CD4-positive, alpha-beta T cell treated with Interleukin-21 for 1 hour (primary cell): Measurements from ENCODE around the gene RPIA.
"Not testable (repeated sequence)": the region's sequence is repeated elsewhere in the genome, so short reads cannot be mapped to it uniquely, and the experiment has no call there.

Experiments
- DNase-seq: peaks from one replicate; pipeline ENCODE4 v3.0.0-alpha.2; 2020

RPIA gene

DNA sequence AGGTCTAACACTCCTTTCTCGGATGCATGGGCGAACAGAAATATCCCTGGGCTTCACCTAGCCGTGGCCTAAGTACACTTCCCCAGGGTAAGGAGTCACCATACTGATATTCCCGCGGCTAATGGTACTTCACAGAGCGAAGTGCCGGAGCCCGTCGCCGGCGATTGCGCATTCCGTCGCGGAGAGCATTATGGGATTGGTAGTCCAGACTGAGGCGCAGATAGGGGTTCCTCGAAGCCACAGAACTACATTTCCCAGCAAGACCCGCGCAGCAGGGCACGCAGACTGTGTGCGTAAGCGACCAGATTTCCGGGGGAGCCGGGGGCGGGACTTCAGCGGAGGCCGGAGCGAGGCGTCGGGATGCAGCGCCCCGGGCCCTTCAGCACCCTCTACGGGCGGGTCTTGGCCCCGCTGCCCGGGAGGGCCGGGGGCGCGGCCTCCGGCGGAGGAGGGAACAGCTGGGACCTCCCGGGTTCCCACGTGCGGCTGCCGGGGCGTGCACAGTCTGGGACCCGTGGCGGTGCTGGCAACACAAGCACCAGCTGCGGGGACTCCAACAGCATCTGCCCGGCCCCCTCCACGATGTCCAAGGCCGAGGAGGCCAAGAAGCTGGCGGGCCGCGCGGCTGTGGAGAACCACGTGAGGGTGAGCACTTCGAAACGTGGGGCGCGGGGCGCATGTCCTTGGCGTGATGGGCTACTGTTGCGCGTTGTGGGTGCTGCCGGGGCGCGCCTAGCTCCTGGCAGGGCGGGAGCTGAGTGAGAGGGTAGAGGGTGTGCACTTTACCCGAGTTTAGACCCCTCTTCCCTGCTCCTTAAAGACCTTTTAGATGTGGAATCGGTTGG is at the start of gene RPIA:
Gene RPIA, plus strand, starts transcription at position 335 of the 845 bp plus-strand sequence. Its CDS starts 26 bp downstream, at position 361.
- DNase-seq = peak; percentile 99

DNA sequence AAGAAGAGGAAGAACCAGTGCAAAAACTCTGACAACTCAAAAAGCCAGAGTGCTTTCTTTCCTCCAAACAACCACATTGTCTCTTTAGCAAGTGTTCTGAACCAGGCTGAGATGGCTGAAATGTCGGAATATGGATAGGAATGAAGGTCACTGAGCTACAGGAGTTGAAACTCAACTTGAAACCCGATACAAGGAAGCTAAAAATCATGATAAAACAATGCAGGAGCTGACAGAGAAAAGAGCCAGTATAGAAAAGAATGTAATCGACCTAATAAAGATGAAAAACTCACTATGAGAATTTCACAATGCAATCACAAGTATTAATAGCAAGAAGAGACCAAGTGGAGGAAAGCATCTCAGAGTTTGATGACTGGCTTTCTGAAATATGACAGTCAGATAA is 49.2 kb upstream of the RPIA start:
- no peak for DNase-seq

DNA sequence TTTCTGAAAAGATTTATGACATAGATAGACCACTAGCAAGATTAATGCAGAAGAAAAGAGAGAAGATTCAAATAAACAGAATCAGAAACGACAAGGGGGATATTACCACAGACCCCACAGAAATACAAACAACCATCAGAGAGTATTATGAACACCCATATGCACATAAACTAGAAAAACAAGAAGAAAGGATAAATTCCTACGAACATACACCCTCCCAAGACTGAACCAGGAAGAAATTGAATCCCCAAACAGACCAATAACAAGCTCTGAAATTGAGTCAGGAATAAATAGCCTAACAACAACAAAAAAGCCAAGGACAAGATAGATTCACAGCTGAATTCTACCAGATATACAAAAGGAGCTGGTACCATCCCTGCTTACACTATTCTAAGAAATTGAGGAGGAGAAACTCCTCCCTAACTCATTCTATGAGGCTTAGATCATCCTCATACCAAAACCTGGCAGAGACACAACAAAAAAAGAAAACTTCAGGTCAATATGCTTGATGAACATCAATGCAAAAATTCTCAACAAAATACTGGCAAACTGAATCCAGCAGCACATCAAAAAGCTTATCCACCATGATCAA is 46.1 kb upstream of the RPIA start:
- DNase-seq = not testable (repeated sequence)

DNA sequence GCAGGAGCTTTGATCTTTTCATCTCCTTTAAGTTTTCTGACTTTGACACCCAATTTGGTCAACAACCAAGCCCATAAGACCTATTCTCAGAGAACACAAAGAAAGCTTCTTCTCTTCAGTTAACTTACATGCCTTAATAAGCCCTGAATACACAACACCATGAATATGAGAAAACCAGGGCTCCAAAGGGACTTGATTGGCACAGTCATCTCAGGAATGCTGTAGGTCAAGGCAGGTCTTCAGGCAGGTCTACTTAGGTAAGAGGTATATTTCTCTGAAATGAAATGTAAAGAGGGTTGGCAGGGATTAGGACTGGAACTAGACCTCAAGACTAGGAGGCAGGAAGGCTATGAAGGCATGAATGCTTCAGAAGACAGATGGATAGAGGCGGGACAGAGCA is 39.8 kb upstream of the RPIA start:
- no peak for DNase-seq

DNA sequence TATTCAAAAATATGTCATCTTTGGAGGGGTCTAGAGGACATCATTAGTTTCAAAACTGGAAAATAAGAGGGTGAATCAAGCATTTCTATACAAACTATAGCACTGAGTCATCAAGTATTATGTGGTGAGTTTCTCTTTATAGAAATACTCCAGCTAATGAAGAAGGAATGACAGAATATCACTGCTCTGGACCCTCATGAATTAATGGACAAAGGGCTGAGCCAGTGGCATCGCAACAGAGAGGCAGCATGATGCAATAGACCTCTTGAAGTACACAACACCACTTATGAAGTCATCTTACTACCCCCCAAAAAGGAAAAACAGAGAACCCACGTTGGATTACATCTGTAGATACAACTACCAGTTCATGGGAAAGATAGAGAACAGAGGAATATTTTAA is 36.8 kb upstream of the RPIA start:
- DNase-seq = no peak

DNA sequence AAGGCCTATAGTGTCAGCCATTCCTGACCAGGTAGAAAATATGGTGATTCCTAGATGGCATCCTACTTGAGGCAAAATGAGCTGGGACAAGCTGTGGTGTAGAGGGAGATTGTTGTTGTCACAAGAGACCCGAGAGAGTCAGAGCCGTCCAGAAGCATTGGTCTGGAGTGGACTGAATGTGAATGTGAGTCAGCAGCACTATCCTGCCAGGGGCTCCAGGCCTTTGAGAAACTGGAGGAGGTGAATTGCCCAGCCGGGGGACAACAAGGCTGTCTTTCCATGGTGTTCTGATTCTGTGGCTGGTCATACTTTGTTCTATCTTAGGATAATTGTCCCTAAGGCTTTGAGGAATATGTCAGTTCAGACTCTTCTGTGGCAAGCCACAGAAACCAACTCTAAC is 34.8 kb upstream of the RPIA start:
- DNase-seq = no peak

DNA sequence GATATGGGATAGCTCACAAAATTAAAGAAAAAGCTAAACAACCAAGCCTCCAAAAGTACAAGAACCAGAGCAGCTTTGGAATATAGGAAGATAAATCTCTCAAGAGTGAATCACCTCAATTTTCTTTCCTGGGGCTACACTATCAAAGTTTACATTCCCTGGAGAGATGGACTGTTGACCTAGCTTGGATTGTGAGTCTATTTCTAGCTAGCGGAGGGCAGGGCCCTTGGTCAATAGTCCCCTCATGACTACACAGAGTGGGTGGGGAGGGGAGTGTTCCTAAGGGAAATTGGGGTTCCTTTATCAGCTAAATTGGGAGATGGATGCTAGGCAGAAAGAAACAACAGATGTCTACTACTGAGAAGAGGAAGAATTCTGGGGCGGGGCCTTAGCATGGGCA is 34.3 kb upstream of the RPIA start:
- no peak for DNase-seq

DNA sequence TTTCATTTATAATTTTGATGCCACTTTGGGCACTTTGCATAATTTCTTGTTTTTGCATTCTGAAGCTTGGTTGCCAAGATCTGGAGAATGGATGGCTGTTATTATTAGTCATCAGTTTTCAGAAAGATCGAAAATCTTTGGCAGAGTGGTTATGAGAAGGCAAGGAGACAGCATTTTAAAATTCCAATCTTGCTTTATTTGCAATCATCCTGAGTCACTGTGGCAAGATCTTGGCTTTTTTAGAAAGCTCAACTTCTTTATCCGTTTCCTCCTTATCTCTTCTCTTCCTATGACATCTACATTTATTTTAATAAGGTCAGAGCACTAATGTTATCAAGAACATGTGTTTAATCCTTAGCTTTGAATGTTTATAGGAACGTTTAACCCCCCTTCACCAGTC is 33.1 kb upstream of the RPIA start:
- DNase-seq = no peak

DNA sequence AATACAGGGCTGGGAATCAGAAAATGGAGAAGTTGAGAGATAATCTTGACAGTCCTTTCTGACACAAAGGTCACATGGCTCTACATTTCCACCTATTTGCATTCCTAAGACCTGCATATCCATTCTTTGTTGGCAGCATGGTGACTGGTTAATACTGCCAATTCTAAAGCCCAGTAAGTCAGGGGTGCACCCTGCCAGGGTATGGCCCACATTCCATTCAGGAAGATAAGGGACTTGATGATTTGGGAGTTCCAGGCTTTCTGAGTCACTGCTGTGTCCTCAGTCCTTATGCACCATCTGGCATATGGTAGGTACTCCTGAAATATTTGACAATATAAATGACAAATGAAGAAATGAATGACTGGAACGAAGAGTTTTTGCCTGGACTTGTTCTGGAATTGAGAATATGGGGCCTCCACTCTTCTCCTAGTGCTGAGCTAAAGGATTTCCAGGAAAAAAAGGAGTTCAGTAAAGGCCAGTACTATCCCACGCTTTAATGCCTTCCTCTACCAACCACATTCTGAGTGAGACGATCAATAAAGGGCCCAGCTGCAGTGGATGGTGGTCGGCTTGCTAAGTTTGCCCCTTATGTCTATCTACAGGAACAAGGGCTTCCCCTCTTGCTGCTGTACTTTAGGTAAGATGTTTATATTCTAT is 32.5 kb upstream of the RPIA start:
- DNase-seq = no peak

DNA sequence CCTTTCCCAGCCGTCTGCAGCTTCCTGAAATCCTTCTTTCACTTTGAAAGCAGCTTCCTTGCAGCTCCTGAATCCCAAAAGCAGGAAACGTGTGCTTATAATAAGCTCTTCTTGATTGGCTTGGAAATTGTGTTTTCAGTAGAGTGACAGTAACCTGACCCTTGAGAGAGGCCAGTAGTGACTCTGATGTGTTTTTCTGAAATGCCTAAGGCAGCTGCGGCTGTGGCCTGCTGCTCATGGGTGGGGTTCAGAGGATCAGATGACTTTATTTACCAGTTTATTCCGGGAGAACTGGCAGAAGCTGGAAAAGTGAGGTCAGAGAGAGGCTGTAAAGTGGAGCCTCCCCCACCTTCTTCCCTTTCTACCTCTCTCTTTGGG is 31.9 kb upstream of the RPIA start:
- no peak for DNase-seq

DNA sequence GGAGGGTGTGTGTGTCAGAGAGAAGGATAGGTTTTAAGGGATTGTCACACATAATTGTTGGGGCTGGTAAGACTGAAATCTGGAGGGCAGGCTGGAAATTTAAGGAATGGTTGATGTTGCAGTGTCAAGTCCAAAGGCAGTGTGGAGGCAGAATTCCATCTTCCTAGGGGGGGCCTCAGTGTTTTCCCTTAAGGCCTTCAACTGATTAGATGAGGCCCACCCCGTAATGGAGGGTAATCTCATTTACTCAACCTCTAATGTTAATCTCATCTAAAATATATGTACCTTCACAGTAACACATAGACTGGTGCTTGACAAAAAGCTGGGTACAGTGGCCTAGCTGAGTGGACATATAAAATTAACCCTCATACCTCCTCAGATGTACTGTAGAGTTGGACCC is 30.9 kb upstream of the RPIA start:
- no peak for DNase-seq

DNA sequence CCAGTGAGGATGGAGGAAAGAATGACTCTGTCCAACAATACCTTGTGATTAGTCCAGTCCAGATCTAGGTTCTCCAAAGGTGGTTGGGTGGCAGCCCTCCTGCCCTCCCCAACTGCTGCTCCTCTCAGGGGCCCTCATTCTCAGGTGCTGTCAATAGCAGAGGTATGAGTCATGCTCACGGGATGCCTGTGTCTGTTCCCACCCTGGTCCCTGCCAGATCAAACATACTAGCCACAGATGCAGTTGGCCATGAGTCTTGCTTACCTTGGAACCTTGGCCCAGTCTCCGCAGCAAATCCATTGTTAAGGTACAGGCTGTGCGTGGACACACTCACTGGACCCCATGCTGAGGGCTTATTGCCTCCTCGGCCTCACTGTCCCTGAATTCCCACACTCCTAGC is 24.9 kb upstream of the RPIA start:
- no peak for DNase-seq

DNA sequence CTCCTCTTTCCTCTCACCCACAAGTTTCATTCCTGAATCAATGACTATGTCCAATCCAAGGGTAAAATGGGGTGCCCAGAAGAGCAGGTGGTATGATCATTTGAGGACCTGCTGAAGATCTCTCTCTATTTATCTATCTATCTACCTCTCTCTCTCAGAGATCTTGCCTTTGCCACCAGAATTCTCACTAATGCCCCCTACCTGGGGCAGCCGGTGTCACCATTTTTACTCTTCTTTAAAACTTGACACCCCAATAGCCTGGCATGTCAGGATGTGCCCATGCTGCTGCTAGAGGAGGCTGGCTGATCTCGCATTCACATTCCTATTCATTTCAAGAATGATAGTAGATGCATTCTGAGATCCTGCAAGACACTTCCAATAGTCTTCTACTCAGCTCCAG is 24.3 kb upstream of the RPIA start:
- DNase-seq = no peak

DNA sequence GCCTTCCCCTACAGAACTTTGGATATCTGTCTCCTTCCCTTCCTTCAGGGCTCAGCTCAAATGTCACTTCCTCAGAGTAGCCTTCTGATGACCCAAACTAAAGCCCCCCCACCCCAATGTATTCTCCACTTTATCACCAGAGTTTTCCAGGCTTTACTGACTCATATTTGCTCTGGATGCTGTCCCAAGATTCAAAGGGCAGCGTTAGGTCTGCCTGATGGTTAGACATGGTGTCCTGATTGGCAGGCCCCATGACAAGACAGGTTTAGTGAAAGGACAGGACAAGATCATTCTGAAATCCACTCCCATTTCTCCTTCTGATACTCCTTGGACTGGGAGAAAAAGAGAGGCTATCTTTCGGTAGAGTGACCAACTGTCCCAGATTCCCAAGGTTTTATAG is 22.6 kb upstream of the RPIA start:
- DNase-seq = no peak

DNA sequence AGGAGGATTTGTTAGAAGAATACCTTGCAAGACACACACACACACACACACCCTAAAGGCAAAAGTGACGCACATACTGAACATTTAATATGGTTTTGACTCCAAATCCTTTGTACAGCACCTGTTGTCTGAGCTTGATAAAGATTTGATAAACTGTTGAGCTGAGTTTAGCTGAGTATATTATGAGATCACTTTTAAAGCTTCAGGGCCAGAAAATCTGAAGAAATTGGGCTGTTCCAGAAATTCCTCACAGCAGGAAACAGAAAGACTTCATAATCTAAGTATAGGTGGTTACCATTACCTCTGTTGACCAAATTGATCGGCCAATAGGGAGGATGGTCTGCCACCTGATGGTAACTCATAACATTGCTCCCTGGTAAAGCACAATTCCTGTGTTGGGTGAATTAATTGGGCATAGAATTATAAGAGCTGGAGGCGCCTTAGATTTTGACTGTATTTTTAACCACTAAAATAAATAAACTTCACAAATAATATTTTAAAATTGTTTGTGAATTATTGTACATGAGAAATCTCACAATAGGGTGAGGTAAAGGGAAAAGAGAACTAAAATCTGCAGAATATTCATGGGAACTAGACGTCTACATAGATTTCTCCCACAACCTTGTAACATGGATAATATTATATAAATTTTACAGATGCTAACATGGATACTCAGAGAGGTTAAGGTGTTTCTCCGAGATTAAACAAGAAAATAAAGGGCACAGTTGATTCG is 21.8 kb upstream of the RPIA start:
- DNase-seq = peak; percentile 54

DNA sequence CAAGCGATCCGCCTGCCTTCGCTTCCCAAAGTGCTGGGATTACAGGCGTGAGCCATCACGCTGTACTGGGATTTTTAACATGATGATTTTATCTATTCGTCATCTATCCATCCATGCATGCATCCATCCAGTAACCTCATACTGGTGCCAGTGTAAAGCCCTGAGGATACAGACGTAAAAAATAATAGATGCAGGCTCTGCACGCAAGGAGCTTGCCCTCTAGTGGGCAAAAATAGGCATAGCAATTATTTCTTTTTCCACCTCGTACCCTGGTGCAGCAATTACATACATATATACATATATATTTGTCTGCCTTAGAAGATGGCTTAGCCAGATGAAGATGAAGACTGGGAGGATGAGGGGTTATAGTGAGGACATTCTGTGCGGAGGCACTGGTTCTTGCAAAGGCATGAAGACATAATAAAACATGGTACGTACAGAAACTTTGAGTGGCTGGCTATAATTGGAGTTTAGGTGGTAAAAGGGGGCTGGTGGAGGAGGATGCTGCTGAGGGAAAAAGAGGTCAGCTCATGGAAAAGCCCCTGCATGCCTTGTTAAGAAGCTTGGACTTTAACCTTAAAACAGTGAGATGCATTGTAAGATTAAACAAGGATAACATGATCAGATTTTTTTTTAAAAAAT is 19.6 kb upstream of the RPIA start:
- DNase-seq = peak; percentile 62

DNA sequence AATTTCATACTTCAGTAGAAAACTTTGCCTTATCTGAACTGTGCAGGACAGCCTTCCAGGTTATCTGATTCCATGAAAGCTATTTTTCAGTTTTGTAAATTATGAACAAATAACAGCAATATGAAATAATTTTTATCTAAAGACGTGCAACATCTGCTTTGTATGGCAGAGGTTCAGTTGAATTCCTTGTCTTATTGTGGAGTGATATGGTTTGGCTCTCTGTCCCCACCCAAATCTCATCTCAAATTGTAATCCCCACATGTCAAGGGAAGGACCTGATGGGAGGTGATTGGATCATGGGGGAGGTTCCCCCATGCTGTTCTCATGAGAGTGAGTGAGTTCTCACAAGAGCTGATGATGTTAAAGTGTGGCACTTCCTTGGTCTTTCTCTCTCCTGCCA is 18.1 kb upstream of the RPIA start:
- no peak for DNase-seq

DNA sequence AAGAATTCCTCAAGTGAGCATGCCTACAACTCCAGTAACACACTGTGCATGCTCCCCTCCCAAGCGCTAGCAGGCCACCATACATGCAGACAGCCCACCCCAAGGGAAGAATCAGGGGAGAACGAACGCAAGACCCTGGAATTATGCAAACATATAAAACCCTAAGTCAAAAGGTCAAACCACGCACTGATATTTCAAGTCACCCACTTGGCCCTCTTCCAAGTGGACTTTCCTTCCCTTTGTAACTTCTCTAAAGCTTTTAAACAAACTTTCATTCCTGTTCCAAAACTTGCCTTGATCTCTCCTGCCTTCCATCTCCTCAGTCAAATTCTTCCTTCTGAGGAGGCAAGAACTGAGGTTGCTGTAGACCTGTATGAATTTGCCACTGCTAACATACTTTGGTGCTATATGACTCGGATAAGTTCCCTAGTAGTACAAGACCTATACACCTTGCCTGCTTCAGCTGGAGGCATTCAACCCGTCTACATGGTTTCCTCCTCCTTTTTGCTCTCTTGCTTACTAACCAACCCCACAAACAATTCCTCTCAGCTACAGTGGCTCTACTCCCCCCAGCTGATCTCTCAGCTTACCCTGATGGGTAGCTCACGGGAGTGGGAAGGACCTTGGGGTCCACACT is 11.1 kb upstream of the RPIA start:
- DNase-seq = no peak

DNA sequence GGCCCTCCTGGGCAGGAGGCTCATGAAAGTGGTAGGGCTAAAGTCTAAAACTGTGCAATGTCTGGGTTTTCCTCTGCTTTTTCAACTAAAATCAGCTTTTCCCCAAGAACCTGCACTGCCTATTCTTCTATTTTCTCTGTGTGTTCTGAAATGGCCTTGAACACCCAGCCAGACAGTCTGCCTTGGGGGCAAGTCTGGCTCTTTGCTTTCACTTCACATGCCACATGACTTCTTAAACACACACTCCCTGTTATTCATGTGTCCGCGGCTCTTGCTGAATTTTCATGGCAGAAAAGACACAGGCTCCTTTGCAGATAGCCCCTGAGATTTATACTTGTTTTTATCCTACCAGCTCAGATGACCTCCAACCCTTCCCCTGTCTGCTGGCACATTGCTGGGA is 10.6 kb upstream of the RPIA start:
- no peak for DNase-seq

DNA sequence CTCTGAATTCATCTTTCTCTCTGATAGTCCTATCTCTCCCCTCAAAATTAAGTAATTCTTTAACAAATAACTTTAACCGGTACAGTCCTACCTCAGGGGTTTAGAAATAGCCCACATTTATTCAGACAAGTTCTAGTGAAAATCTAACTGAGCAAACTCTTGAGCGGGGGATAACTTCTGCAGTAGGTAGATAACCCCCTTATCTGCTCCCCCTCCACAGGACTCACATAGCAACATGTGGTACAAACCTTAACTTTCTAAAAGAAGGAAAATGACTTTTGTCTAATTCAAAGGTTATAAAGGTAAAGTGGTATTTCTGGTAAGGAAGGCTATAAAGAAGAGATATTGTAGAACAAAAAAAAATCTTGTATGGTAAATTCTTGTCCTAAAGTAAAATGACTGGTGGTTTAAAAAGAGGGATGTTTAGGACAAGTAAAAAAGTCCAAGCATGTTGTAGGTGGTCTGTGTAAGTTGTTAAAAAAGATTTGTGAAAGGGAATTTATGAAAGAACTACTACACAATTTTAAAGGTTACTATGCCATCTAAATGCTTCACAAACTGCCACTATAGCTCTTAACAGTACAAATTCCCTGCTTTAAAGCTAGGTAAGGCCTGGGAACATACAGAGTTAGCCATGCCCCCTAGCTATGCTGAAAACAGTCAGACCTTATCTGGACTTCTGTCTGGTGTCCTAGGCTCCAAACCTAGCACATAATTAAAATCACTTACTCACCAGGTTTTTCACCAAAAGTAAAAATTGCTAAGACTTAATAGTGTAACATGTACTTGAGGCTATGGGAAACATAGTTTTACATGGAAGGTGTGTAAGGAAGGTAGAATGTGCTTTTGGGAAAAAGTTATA is 8.1 kb upstream of the RPIA start:
- no peak for DNase-seq

DNA sequence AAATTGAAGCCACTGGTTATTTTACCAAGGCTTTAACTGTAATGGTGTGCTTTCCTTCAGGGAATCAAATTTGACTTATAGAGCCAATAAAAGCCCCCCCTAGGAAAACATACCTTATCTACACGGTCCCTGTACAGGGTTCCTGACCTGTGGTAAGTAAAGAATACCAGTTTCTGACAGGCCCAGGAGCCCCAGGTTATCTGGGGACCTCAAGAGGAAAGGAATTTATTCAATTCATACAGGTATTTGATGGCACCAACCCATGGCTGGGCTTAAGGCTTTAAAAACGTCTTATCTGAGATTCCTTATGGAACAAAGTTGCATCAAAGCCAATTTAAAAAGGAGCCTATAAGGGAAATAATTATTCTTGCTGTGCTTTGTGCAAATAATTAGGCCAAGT is 7.0 kb upstream of the RPIA start:
- no peak for DNase-seq

DNA sequence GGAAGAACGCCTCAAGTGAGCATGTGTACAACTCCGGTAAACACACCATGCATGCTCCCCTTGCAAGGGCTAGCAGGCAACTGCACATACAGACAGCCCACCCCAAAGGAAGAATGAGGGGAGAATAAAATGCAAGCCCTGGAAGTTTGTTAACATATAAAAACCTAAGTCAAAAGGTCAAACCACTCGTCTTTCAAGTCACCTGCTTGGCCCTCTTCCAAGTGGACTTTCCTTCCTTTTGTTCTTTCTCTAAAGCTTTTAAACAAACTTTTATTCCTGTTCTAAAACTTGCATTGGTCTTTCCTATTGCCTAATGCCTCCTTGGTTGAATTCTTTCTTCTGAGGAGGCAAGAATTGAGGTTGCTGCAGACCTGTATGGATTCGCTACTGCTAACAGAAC is 5.2 kb upstream of the RPIA start:
- no peak for DNase-seq
